ENCODE measurements around the gene DPH1.

DPH1 gene

DNA sequence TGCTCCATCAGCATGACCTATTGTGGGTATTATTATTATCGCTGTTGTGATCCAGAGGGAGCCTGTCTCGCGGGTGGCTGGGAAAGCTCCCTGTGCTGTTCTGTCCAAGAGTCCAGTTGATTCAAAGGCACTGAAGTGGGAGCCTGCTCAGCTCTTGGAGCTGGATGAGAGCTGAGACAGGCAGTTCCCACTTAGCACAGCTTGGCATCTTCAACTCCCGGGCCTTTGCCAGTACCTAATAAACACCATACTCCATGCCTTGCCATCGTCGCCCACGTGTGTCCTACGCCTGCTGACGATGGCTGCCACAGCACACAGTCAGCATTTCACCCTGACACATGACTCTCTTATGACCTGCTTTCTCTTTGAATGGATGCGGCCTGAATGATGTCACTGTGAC, 37.4 kb upstream of the DPH1 start:
- TF ChIP-seq, protein P1, sequence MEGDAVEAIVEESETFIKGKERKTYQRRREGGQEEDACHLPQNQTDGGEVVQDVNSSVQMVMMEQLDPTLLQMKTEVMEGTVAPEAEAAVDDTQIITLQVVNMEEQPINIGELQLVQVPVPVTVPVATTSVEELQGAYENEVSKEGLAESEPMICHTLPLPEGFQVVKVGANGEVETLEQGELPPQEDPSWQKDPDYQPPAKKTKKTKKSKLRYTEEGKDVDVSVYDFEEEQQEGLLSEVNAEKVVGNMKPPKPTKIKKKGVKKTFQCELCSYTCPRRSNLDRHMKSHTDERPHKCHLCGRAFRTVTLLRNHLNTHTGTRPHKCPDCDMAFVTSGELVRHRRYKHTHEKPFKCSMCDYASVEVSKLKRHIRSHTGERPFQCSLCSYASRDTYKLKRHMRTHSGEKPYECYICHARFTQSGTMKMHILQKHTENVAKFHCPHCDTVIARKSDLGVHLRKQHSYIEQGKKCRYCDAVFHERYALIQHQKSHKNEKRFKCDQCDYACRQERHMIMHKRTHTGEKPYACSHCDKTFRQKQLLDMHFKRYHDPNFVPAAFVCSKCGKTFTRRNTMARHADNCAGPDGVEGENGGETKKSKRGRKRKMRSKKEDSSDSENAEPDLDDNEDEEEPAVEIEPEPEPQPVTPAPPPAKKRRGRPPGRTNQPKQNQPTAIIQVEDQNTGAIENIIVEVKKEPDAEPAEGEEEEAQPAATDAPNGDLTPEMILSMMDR (IDR thresholded peaks at IDR 0.05; ENCODE audit: low read depth, low read length, missing control alignments): no peak
- no peak overlapping the region for H3K4me3 ChIP-seq (replicated peaks; ENCODE audit: low read depth, low read length)
- no peak for DNase-seq (ENCODE audit: extremely low read depth, low read depth)

- TF ChIP-seq, protein P1 (IDR thresholded peaks at IDR 0.05; ENCODE audit: low read depth, low read length, missing control alignments): no peak
- no peak overlapping the region for H3K4me3 ChIP-seq (replicated peaks; ENCODE audit: low read depth, low read length)
- no peak for DNase-seq (ENCODE audit: extremely low read depth, low read depth)
These were observed 35.2 kb upstream of the DPH1 start for GRCh38 chr17:1994707-1995106.

DNA sequence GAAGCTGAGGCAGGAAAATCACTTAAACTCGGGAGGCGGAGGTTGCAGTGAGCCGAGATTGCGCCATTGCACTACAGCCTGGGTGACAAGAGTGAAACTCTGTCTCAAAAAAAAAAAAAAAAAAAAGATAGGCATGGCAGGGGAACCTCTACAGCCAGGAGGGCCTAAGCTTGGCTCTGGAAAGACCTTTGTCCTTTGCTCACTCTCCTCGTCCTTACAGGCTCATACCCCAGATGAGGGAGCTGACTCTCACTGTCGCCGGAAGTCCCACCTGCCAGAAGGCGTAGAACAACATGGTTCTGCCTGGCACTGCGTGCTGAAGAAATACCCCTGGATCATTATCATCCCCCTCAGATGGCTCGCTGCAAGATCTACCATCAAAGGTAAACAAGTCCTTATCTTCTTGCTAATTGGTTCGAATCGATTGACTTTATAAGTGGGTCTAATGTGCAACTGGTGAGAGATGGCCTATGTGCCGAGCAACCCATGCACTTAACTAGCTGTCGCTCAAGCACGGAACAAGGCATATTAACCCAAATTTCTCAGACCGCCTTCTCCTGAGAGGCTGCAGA, 34.5 kb upstream of the DPH1 start:
- H3K4me3 ChIP-seq (replicated peaks; ENCODE audit: low read depth, low read length): no peak overlapping the region
- no peak for DNase-seq (ENCODE audit: extremely low read depth, low read depth)
- TF ChIP-seq, protein P1 (IDR thresholded peaks at IDR 0.05; ENCODE audit: low read depth, low read length, missing control alignments): no peak

- H3K4me3 ChIP-seq (replicated peaks; ENCODE audit: low read depth, low read length): no peak overlapping the region
- no peak for DNase-seq (ENCODE audit: extremely low read depth, low read depth)
- TF ChIP-seq, protein P1 (IDR thresholded peaks at IDR 0.05; ENCODE audit: low read depth, low read length, missing control alignments): no peak
These were observed 33.8 kb upstream of the DPH1 start for GRCh38 chr17:1995907-1996799.

DNA sequence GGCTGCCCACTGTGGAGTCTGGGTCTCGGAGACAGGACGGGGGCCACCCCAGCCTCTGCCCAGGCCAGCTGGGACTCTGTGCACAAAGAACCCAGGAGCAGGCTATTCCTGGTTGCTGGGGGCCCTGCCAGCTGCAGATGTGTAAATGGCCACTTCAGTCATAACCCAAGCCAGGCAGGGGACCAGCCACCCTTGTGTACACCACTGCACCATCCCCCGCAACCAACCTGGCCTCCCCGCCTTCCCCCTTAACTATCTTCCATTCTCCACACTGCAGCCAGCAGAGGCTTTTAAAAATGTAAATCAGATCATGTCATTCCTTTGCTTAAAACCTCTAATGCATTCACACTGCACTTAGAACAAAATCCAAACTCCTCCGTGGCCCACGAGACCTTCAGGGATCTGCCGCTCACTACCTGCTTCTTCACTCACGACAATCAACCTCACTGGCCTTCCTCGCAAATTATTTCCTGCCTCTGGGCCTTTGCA, 33.1 kb upstream of the DPH1 start:
- no peak overlapping the region for H3K4me3 ChIP-seq (replicated peaks; ENCODE audit: low read depth, low read length)
- TF ChIP-seq, protein P1 (IDR thresholded peaks at IDR 0.05; ENCODE audit: low read depth, low read length, missing control alignments): no peak
- no peak for DNase-seq (ENCODE audit: extremely low read depth, low read depth)

GRCh38 chr17:1997289-1997926, 32.5 kb upstream of the DPH1 start:
- H3K4me3 ChIP-seq (replicated peaks; ENCODE audit: low read depth, low read length): no peak overlapping the region
- DNase-seq (ENCODE audit: extremely low read depth, low read depth): no peak
- TF ChIP-seq, protein P1 (IDR thresholded peaks at IDR 0.05; ENCODE audit: low read depth, low read length, missing control alignments): no peak
